GM19025 (cell line): Measurements from ENCODE around the gene TRIM2.

ENCODE experiments used
- ATAC-seq: cut with Tn5 transposase; IDR thresholded peaks from one replicate; pipeline ENCODE4 v1.9.1; 2021; ENCODE audit warnings: mild to moderate bottlenecking, low read depth, moderate library complexity; ENCODE audit not compliant: unreplicated experiment

The TRIM2 gene

DNA sequence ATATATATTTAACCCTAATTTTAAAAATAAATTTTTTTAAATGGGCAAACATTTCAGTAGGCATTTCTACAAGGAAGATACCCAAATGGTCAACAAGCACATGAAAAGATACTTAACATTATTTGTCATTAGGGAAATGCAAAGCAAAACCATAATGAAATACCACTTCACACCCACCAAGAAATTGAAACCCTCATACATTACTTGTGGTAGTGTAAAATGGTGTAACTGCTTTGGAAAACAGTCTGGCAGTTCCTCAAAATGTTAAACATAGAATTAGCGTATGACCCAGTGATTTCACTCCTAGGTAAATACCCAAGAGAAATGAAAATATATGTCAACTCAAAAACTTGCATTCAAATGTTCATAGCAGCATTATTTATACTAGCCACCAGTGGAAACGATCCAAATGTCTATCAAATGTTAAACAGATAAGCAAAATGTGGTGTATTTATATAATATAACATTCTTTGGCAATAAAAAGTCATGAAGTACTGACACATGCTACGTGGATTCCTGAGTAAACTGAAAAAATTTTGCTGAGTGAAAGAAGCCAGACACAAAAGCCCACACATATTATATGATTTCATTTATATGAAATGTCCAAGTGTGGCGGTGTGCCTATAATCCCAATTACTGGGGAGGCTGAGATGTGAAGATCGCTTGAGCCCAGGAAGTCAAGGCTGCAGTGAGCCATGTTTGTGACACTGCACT lies 16.6 kb downstream of the TRIM2 start:
- ATAC-seq, result no peak

DNA sequence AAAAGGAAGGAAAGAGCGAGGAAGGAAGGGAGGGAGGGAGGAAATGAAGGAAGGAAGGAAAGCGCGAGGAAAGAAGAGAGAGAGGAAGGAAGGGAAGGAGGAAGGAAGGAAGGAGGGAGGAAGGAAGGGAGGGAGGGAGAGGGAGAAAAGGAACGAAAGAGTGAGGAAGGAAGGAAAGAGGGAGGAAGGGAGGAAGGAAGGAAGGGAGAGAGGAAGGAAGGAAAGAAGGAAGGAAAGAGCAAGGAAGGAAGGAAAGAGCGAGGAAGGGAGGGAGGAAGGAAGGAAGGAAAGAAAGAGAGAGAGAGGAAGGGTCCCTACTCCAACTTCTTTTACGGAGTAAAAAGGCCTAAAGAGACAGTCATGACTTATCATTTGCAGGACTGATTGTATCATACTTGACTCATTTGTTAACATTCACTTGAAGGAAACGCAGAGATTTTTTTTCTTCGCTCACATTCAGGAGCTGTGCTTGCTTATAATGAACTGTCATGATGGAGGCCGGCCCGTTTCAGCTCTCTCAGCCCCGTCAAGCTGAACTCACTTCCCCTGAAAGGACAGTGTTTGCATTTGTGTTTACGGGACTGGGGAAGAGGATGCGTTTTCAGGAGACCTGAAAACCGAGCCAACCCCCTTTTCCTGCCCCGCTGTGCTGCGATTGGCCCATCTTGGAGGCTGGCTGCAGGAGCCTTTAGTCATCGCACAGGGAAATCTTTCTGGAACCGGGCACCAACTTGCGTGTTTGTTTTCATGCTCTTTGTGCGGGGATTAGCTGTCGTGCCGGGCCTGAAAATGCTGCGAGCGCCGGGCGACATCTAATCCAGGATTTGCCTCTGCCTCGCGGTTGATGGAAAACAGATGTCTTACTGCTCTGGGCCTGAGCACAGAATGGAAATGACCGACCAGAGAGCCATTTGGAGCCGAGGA lies 17.8 kb downstream of the TRIM2 start:
- ATAC-seq, result peak; percentile 23

DNA sequence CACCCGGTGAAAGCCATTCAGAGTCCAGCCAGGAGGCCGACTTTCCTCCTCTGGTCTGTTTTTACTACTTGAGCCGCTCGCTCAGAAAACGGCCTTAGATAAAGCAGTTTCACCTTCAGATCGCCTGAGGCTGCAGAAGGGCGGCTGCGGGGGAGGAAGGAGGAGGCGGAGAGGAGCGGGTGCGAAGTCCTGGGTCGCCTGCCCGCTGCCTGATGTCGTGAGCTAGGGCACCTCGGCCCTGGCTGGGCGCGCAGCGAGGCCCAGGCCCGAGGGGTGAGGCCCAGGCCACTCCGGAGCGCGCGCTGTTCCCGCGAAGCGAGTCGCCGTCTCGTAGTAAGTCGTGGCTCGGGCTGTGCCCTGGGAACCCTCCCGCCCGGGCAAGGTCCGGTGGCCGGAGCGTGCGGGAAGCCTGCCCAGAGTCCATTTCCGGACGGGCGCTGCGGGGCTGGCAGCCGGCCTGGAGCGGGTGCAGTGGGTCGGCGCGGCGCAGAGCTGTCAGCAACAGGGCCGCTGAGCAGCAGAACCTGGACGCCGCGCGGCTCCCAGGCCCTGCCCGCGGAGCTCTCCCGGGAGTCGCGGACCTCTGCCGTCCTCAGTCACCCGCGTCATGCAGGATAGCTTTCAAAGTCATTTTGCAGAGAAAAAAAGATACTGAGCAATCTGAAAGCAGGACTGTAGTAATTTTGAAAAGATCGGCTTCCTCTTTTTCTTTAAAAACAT lies 18.6 kb downstream of the TRIM2 start:
- peak; percentile 58 for ATAC-seq

DNA sequence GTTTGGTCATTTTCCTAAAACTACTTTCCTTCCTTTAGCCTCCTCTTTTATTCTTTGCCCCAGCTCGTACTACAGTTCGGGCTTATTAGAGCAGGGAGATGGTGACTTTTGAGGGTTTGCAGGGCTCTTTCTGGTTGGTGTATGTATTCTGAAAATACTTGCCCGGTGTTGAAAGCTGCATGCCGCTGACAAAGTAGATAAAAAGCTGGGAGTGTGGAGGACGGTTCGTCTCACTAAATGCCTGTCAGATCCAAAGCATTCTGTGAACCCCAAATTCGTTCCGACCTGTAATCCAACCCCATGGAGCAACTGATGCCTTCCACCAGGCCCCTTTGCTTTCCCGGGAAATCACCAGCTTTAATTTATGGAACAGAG lies 19.2 kb downstream of the TRIM2 start:
- no peak for ATAC-seq

DNA sequence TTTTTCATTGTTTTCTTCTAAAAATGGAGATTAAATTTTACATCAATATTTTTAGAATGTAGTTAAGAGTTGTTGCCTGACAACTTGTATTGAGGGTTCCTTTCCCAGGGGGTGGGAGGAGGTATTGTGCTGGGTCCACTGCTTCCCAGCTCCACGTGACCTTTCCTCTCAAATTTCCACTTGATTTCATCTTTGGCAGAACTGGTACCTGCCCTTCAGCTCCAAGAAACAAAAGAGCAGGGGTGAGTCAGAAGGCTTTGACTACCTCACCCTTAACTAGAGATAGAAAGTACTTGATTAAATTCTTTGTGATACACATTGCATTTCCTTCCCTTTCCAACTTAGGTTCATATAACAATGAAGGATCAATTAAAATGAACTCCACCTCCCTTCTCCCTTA lies 19.7 kb downstream of the TRIM2 start:
- no peak for ATAC-seq

DNA sequence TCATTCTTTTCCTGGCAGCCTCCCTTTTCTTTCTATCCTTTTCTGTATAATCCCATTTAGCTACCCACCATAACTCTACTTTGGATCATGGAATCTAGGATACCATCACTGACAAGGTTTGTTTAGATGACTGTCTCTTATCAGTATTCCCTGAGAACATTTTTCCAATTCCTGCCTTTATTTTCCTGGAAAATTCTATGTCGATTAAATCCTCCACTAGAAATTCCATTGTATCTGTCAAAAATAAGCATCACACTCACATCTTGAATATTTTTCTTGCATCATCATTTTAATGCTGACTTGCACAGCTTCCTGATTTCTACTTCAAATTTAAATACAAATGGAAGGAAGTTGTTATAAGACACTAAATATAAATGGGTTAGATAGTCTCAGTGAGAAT lies 20.2 kb downstream of the TRIM2 start:
- ATAC-seq, result no peak

DNA sequence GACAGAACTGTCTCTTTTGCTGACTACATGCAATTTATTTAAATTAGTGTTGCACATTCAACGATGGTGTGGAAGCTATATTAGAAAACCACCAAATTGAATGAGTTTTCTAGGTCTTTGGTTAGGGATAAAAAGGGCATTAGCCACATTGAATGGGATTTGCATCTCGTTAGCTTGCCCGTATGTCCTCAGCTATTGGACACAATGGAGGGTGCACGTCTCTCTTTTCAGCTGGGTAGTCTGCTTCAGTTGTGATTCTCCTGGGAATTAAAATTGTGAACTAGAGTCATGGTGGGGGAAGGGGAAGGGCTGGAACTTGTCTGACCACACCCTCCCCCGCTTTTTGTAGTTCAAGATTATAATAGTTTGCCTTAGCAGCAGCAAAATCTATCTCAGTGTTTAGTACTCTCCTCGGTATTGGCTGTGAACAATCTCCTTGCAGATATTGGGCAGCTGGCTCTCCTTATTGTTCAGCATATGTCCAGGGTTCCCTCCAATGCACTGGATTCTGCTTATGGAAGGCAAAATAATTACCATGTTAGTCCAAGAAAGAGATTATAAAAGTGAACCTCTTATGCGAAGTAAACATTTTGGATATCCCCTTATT lies 23.3 kb downstream of the TRIM2 start:
- ATAC-seq, result no peak

DNA sequence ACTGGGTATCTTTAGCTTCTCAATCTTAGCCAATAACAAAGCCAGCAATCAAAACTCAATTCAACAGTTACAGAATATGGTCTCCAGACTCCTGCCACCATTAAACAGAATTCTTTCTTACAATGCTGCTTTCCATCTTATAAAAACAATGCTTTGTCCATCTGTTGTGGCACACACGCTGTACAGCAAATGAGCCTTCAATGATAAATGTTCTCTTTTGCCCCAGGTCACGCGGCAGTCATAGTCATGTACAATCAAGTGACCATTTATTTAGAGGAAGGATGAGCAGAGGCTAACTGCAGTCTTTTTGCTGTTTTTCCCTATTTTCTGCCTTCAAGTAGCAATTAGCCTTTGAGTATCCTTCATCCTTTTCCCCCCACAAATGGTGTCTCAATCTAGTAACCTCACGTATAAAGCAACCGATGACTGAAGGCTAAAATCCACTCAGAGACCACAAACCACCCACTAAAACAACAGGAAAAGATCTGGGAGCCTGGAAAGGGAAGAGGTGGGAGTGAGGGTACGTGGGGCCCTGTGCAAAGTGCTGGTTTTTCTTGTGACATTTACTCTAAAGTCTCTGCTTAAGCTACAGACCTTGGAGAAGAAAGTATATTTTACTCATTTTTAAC lies 24.4 kb downstream of the TRIM2 start:
- ATAC-seq, result no peak

DNA sequence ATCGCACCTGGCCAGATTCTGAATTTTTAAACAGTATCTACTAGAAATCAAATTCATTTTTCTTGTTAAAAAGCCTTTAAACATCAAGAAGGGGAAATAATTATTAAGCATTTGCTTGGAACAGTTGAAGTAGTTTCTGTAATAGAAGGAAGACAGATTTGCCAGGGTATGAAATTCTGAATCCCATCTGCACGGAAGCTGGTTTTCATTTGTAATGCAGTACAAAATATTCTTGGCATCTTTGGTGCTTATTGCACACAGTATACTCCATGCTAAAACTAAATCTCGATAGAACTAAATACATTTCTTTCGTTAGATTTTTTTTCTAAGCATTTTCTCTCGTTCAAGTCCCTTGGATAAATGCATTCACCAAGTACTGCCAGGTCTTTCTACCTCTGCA lies 25.3 kb downstream of the TRIM2 start:
- ATAC-seq, result no peak

DNA sequence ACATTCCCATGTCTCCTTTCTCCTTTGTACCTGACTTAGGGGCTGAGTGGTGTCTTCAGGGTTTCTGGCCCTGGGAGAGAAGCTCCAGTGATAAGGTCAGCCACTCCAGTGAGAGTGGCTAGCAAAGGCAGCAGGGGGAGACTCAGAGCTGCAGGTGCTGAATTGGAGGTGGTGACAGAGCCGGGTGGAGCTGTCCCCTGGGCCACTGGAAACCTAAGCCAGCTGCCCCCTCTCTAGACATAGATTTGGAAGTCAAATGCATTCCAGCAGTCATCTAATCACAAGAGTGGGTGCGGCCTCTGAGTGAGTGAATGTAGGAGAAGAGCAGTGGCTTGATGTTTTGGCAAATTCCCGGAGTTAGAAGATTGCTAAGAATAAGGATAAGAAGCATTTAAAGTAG lies 28.5 kb downstream of the TRIM2 start:
- ATAC-seq, result no peak

DNA sequence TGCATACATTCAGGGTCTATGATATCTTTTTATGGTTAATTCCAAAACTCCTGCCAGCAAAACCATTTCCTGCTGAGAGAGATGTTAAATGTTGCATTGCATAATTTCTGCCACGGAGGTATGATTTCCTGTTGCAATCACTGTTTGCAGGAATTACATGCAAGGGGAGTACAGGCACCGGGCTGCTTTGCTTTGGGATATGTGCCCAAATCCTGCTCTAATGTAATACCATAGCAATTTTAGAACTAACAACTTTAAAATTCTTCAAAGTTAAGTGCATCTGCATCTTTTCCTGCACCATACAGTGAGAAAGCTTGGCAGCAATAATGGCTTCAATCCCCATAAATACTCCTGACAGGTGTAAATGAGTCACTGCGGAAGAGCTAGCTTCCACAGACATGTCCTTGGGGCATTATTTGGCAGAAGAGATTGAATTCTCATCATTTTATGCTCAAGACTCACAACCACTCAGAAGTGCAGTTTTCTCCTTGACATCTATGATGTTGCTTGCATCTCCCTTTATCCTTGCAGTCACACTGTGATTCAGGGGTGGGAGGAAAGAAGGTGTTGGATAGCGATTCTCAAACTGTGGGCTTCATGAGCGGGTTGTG lies 29.6 kb downstream of the TRIM2 start:
- no peak for ATAC-seq

DNA sequence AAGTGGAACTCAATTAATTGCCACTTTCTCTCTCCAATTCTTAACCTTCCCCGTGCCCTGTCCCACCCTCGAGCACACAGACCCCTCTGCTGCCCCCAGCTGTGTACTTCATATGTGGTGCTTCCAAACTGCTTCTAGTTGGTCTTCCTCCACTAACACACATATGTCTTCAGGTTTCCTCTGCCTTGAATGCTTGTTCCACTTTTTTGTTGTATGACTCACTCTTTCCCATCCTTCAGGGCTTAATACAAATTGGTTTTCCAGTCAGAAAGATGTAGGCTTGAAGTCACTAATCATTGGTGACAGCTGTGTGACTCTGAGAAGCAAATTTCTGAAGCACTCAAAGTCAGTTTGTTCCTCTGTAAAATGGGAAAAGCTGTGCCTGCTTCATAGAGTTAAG lies 30.6 kb downstream of the TRIM2 start:
- ATAC-seq, result no peak

DNA sequence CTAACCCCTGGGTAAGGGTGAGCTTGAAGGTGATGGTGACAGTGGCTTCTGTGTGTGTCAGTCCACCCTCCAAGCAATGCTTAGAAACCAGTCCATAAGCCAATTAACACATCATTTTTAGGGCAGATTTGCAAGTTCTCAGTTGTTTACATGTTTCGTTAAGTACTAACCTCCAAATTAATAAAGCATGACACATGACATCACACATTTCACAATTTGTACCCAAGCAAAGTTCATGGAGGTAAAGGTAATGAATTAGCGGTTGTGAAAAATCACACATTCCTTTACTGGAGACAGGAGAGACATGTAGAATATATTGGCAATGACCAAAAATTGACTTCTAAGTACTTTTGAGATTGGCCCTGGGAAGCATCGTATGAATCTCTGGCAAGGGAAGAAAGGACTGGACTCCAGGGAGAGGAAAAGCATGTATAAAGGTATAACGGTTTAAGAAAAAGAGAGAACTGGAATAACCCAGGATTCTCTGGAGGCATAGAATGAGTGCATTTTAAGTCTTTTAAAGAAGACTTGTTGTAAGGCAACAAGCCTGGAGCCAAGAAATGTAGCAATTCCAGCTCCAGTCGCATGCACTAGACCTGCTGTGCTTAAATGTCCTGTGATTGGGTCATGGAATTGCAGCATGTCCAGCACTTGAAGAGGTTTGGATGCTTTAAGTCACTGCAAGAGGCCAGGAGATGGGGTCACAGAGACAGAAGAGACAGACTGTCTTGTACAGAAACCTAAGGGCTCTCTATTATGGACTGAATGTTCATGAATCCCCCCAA lies 34.1 kb downstream of the TRIM2 start:
- no peak for ATAC-seq

DNA sequence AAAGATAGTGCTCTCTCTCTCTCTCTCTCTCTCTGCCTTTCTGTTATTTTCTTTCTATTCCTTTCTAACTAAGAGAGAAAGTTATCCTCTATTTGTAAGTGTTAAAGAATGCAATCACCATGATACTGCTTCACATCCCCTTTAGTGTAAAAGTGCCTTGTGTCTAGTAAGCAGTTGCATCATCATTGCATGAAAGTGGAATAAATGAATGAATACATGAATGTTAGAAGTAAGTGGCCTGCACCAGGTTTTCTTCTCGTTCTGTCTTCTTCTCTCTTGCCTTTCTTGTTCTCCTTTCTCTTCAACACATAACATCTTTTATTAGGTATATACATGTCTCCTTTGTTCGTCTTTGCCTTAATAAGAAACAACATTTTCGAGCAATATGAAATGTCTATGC lies 35.2 kb downstream of the TRIM2 start:
- no peak for ATAC-seq

DNA sequence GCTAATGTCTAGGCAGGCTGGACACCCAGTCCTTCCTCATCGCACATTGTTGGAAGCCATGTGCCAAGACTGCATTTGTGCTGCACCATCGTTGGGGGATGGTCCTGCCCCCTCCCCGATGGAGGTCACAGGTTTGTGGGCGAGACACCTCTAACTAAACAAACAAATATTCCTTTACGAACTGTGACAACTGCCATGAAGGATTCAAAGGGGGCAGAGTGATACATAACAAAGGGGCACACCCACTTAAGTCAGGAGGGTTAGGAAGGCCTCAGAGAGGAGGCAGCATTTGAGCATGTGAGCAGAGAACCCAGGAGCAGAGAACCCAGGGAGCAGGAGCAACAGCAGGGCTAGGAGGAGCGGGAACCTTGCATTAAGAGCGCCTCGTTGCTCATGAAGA lies 37.1 kb downstream of the TRIM2 start:
- ATAC-seq, result no peak

DNA sequence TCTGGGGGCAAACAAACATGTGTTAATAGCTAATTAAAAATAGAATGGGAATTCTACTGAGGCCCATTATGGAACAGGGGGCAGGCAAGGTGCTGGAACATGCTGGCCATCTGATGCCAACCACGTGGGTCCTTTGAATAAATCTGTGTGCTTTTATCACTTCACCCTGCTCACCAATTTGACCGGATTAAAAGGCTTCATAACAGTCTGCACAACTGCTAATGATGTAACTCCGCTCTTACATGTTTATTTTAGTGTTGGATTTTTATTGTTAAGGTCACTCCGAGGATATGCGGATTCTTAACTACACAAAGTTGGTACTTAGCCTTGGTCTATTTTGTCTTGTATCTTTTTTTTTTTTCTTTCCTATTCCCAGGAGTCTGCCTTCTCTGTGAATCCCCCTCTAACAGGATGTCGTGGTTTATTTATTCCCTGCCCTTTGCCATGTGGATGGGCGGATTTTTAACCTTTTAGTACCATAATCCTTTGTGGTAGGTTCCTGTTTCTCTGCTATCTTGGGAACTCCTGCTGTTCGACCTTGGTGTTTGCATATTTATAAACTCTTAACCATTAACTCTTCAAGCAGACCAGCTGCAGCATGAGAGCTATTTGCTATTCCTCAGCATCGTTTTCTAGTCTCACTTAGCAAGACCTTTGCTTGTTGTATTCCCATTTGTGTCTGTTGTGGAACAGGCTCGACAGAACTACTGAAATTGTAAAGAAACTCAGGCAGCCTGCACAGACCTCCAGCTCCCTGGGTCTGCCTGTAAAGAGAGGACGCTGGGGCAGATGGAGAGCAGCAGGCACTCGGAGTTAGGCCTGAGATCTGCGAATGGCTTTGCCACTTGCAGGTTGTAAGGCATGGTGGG lies 38.0 kb downstream of the TRIM2 start:
- peak; percentile 86 for ATAC-seq

DNA sequence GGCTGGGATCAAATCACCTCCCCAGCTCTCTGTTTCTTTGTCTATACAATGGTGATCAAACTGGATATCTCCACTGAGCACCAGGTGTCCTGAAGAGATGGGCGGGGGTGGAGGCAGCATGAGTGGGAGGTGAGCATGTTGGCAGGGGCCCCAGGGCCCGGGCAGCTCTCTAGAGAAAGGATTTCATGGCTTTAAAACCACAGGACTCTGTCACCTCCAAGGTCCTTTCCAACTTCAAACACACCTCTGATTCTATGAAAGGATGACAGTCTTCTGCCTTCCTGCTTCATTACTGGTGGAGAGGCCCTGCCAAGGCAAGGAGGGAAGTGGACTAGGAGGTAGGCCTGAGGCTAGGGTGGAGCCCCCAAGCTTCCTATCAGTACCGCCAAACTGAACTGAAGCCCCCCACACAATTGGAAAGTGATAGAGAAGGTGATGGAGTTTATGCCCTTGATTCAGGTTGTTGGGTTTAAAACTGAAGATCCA lies 38.6 kb downstream of the TRIM2 start:
- ATAC-seq, result no peak

DNA sequence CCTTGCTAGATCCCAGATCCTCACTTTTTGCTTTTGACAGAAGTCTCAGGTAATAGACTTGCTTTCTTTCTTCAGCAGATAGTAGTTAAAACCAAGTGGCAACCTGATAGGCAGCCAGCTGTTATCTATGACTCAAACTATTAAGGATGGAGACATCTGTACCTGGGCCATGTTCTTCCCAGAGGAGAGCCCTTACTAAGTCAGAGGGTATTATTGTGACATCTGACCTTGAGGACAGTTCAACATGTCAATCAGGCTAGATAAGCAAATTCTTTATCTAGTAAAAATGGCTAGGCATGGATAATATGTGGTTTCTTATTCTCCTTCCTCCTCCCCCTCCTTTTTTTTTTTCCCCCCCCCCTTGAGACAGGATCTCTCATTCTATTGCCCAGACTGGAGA lies 39.2 kb downstream of the TRIM2 start:
- ATAC-seq, result no peak
